Progenitor cell of endocrine pancreas (in vitro differentiated cells): ENCODE data around the gene TMTC2. TPM values are rescaled to one million over a fixed set of nuclear protein-coding genes. Genes with fewer than 3 reads are reported as not detected.

Experiments
- DNase-seq: peaks from one replicate; pipeline ENCODE4 v3.0.0; 2021; ENCODE audit warnings: low spot score; ENCODE audit not compliant: unreplicated experiment
- H3K27ac Mint-ChIP-seq: 2 replicates; pipeline ENCODE4 v1.8.0; 2021; ENCODE audit warnings: mild to moderate bottlenecking, moderate library complexity, mixed read lengths
- H3K27me3 Mint-ChIP-seq: 2 replicates; pipeline ENCODE4 v1.8.0; 2021; ENCODE audit warnings: mixed read lengths
- H3K36me3 Mint-ChIP-seq: 2 replicates; pipeline ENCODE4 v1.8.0; 2022; ENCODE audit warnings: mixed read lengths; ENCODE audit not compliant: insufficient read depth
- H3K4me1 Mint-ChIP-seq: 2 replicates; pipeline ENCODE4 v1.8.0; 2021; ENCODE audit warnings: low read depth, mixed read lengths
- H3K4me3 Mint-ChIP-seq: 2 replicates; pipeline ENCODE4 v1.8.0; 2021; ENCODE audit warnings: low read depth, mild to moderate bottlenecking, moderate library complexity, mixed read lengths
- H3K9me3 Mint-ChIP-seq: 2 replicates; pipeline ENCODE4 v1.8.0; 2021; ENCODE audit warnings: low read depth, mixed read lengths
- total RNA-seq: library from RNA; stranded (reverse); gene quantifications from 2 replicates; pipeline ENCODE4 v1.2.1, GENCODE V29; 2021
- TF ChIP-seq, protein P1 (sequence below): fragments of 200-600 bp; sonication (generic); IDR thresholded peaks from one replicate; pipeline ENCODE4 v1.5.0; 2021; ENCODE audit warnings: antibody characterized with exemption, mild to moderate bottlenecking; ENCODE audit not compliant: unreplicated experiment

Gene TMTC2
- total RNA-seq, 1 donor from 2014 or later, result 15.4 TPM

GRCh38 chr12:82893896-82894295 lies 207.2 kb downstream of the TMTC2 start:
- Mint-ChIP-seq H3K4me1 (peaks cover 17% of the 10 kb centered on the region), H3K4me3 (no peak overlapping the region), H3K27me3 (no peaks in the 10 kb centered on the region), H3K27ac (peak overlapping the region; percentile 0), H3K9me3 (peaks cover 10% of the 10 kb centered on the region), H3K36me3 (no peaks in the 10 kb centered on the region)
- TF ChIP-seq, protein P1, sequence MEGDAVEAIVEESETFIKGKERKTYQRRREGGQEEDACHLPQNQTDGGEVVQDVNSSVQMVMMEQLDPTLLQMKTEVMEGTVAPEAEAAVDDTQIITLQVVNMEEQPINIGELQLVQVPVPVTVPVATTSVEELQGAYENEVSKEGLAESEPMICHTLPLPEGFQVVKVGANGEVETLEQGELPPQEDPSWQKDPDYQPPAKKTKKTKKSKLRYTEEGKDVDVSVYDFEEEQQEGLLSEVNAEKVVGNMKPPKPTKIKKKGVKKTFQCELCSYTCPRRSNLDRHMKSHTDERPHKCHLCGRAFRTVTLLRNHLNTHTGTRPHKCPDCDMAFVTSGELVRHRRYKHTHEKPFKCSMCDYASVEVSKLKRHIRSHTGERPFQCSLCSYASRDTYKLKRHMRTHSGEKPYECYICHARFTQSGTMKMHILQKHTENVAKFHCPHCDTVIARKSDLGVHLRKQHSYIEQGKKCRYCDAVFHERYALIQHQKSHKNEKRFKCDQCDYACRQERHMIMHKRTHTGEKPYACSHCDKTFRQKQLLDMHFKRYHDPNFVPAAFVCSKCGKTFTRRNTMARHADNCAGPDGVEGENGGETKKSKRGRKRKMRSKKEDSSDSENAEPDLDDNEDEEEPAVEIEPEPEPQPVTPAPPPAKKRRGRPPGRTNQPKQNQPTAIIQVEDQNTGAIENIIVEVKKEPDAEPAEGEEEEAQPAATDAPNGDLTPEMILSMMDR, result no peak
- DNase-seq, result no peak

- Mint-ChIP-seq H3K9me3 (peaks cover 10% of the 10 kb centered on the region), H3K4me1 (peaks cover 17% of the 10 kb centered on the region), H3K27me3 (no peaks in the 10 kb centered on the region), H3K4me3 (no peak overlapping the region), H3K36me3 (no peaks in the 10 kb centered on the region), H3K27ac (peak overlapping the region; percentile 83)
- no peak for DNase-seq
- TF ChIP-seq, protein P1, result no peak
These were observed 209.6 kb downstream of the TMTC2 start for GRCh38 chr12:82896277-82896676.

GRCh38 chr12:82896979-82897378 lies 210.3 kb downstream of the TMTC2 start:
- H3K36me3 Mint-ChIP-seq, result no peaks in the 10 kb centered on the region
- peaks cover 10% of the 10 kb centered on the region for H3K9me3 Mint-ChIP-seq
- H3K27ac Mint-ChIP-seq, result peak overlapping the region; percentile 10
- DNase-seq, result no peak
- peaks cover 19% of the 10 kb centered on the region for H3K4me1 Mint-ChIP-seq
- no peak overlapping the region for H3K4me3 Mint-ChIP-seq
- TF ChIP-seq, protein P1, result no peak
- no peaks in the 10 kb centered on the region for H3K27me3 Mint-ChIP-seq

DNA sequence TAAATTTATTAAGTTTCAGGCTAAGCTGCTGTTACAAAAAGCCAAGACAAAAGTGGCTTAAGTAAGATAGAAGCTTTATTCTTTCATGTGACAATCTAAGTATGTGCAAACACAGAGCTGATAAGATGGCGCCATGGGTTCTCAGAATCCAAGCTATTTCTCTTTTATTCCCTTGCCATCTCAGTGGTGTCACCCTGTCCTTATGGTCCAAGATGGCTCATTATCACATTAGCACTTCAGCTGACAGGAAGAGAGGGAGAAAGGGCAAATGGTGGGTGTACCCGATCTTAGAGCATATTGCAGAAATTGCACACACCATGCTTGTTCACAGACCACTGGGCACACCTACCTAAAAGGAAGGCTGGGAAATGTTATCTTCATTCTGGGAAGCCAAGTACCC lies 211.7 kb downstream of the TMTC2 start:
- Mint-ChIP-seq H3K4me1 (peaks cover 28% of the 10 kb centered on the region), H3K4me3 (no peak overlapping the region), H3K36me3 (no peaks in the 10 kb centered on the region), H3K9me3 (peaks cover 10% of the 10 kb centered on the region), H3K27ac (no peak overlapping the region), H3K27me3 (no peaks in the 10 kb centered on the region)
- no peak for DNase-seq
- TF ChIP-seq, protein P1, result no peak

DNA sequence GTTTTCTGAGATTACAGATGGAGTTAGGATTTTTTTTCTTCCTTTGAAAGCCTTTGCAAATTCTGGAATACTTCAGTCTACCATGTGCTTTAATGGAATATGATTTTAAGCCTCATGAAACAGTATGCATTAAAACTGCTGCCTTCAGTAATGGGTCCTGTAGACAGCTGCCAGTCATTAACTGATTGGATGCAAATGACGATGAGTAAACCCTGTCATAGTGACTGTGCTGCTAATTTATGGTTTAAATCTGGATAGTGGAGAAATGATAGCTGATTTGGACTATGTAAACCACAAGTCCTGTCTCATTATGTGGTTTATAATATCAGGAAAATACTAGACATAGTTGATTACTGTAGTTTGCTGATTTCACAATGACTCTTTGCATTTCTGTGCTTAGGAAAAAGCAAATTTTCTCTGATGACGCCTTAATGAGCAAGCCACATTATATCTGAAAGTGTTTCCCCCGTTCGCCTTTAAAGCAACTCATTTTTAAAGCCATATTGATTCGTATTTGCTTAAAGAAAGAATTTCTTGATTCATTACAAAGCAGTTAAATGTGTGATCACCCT lies 217.6 kb downstream of the TMTC2 start:
- H3K4me3 Mint-ChIP-seq, result no peak overlapping the region
- H3K27ac Mint-ChIP-seq, result no peak overlapping the region
- H3K36me3 Mint-ChIP-seq, result no peaks in the 10 kb centered on the region
- no peaks in the 10 kb centered on the region for H3K9me3 Mint-ChIP-seq
- TF ChIP-seq, protein P1, result no peak
- no peaks in the 10 kb centered on the region for H3K27me3 Mint-ChIP-seq
- DNase-seq, result no peak
- H3K4me1 Mint-ChIP-seq, result peaks cover 11% of the 10 kb centered on the region
